CD14-positive monocyte (primary cell): ENCODE data around the gene SELENOO. TPM values are rescaled to one million over a fixed set of nuclear protein-coding genes. Genes with fewer than 3 reads are reported as not detected.

Experiments
- DNase-seq, 3 donors: peaks; one replicate each; pipeline ENCODE4 v3.0.0-alpha.2; 2011 to 2022
- H2AFZ ChIP-seq: 2 replicates; pipeline ENCODE4 v1.6.0; 2012; ENCODE audit warnings: mild to moderate bottlenecking, low read depth, low read length, inconsistent platforms; ENCODE audit not compliant: insufficient read depth, poor library complexity, severe bottlenecking
- H3K27ac ChIP-seq, 2 donors: 1 replicate in 1 of 2; 2 replicates in 1 of 2; pipeline ENCODE4 v1.5.1; 2012 to 2013; ENCODE audit warnings: low read length in 2 of 2, control low read depth in 1 of 2, inconsistent platforms in 1 of 2, low read depth in 1 of 2, mild to moderate bottlenecking in 1 of 2
- H3K27me3 ChIP-seq, 2 donors: one replicate each; pipeline versions ENCODE4 v1.6.0 to v1.6.1; 2011 to 2013; ENCODE audit warnings: low read length in 2 of 2; ENCODE audit not compliant: control insufficient read depth in 2 of 2, insufficient read depth in 2 of 2
- H3K36me3 ChIP-seq, 2 donors: replicated peaks in 1 of 2; 1 replicate in 1 of 2; 2 replicates in 1 of 2; pipeline versions ENCODE4 v1.5.1 to v1.6.1; 2012 to 2013; ENCODE audit warnings: low read length in 2 of 2, control low read depth in 1 of 2, inconsistent platforms in 1 of 2, mild to moderate bottlenecking in 1 of 2; ENCODE audit not compliant: insufficient read depth in 2 of 2, control insufficient read depth in 1 of 2
- H3K4me1 ChIP-seq, 2 donors: 1 replicate in 1 of 2; 2 replicates in 1 of 2; pipeline versions ENCODE4 v1.5.1 to v1.6.1; 2012 to 2013; ENCODE audit warnings: low read length in 2 of 2, control low read depth in 1 of 2, inconsistent platforms in 1 of 2, mild to moderate bottlenecking in 1 of 2, moderate library complexity in 1 of 2; ENCODE audit not compliant: insufficient read depth in 2 of 2, control insufficient read depth in 1 of 2
- H3K4me2 ChIP-seq: replicated peaks from 2 replicates; pipeline ENCODE3; 2012; ENCODE audit warnings: low read length, moderate library complexity, mild to moderate bottlenecking; ENCODE audit not compliant: poor library complexity, severe bottlenecking; ENCODE audit errors: extremely low read depth
- H3K4me3 ChIP-seq, 3 experiments: fragments of 200-600 bp in 1 of 3; sonication (generic) in 1 of 3; replicated peaks in 1 of 3; 1 replicate in 2 of 3; 2 replicates in 1 of 3; pipeline ENCODE4 v1.5.1; 2011 to 2013; ENCODE audit warnings: low read length in 3 of 3, mild to moderate bottlenecking in 3 of 3, control low read depth in 2 of 3, low read depth in 2 of 3, inconsistent platforms in 1 of 3, moderate library complexity in 1 of 3
- H3K79me2 ChIP-seq: 2 replicates; pipeline ENCODE4 v1.6.0; 2012; ENCODE audit warnings: mild to moderate bottlenecking, control low read depth, inconsistent platforms, low read length, moderate library complexity; ENCODE audit not compliant: insufficient read depth
- H3K9ac ChIP-seq: 2 replicates; pipeline ENCODE4 v1.6.0; 2017; ENCODE audit warnings: low read length, mild to moderate bottlenecking; ENCODE audit not compliant: insufficient read depth, poor library complexity, severe bottlenecking
- H3K9me3 ChIP-seq, 2 donors: replicated peaks in 1 of 2; 1 replicate in 1 of 2; 2 replicates in 1 of 2; pipeline versions ENCODE4 v1.5.1 to v1.6.1; 2012 to 2013; ENCODE audit warnings: low read length in 2 of 2, control low read depth in 1 of 2; ENCODE audit not compliant: control insufficient read depth in 1 of 2, insufficient read depth in 1 of 2
- H4K20me1 ChIP-seq: 2 replicates; pipeline ENCODE4 v1.6.0; 2012; ENCODE audit warnings: mild to moderate bottlenecking, low read length, control low read depth, moderate library complexity; ENCODE audit not compliant: insufficient read depth
- H3K27ac Mint-ChIP-seq, 7 donors: one replicate each; pipeline ENCODE4 v1.8.0; 2020; ENCODE audit warnings: mild to moderate bottlenecking in 7 of 7, mixed read lengths in 7 of 7, moderate library complexity in 6 of 7, inconsistent platforms in 2 of 7
- H3K27me3 Mint-ChIP-seq, 3 donors: one replicate each; pipeline ENCODE4 v1.8.0; 2021 to 2022; ENCODE audit warnings: low read depth in 3 of 3, mild to moderate bottlenecking in 3 of 3, mixed read lengths in 3 of 3, moderate library complexity in 3 of 3, inconsistent platforms in 1 of 3
- H3K36me3 Mint-ChIP-seq, 2 donors: one replicate each; pipeline ENCODE4 v1.8.0; 2020; ENCODE audit warnings: mixed read lengths in 2 of 2, inconsistent platforms in 1 of 2, mild to moderate bottlenecking in 1 of 2
- H3K4me1 Mint-ChIP-seq: one replicate; pipeline ENCODE4 v1.8.0; 2020; ENCODE audit warnings: mild to moderate bottlenecking, mixed read lengths
- H3K4me3 Mint-ChIP-seq, 2 donors: one replicate each; pipeline ENCODE4 v1.8.0; 2020; ENCODE audit warnings: mild to moderate bottlenecking in 2 of 2, mixed read lengths in 2 of 2, moderate library complexity in 1 of 2
- H3K9me3 Mint-ChIP-seq, 7 donors: one replicate each; pipeline ENCODE4 v1.8.0; 2020 to 2022; ENCODE audit warnings: mixed read lengths in 7 of 7, mild to moderate bottlenecking in 6 of 7, moderate library complexity in 6 of 7, inconsistent platforms in 2 of 7
- CTCF ChIP-seq: fragments of 200-600 bp; IDR thresholded peaks from one replicate; pipeline ENCODE4 v1.8.0; 2022; ENCODE audit warnings: antibody characterized with exemption, mild to moderate bottlenecking
- WGBS: methylation state at CpG from one replicate; pipeline ENCODE4 v1.1.5; 2013; ENCODE audit warnings: missing lambda C conversion rate; ENCODE audit not compliant: insufficient coverage; 5-methylcytosine and 5-hydroxymethylcytosine counted together
- intact Hi-C, 2 donors: fragments of 100-400 bp; cut with micrococcal nuclease; formaldehyde crosslinking; loops; one replicate each; pipeline versions ENCODE4 v1.15.0 to v1.15.1; 2023
- polyA plus RNA-seq, 3 donors: library from polyadenylated mRNA; depleted of rRNA in 1 of 3; unstranded in 2 of 3; stranded (reverse) in 1 of 3; fragments of 300-500 nt in 2 of 3; fragments of >200 nt in 1 of 3; fragmentation: Illumina TruSeq in 2 of 3; gene quantifications; 1 replicate in 2 of 3; 2 replicates in 1 of 3; pipeline ENCODE4 v1.2.3, GENCODE V29; 2012 to 2021

The SELENOO gene
- polyA plus RNA-seq, 3 donors: 2.7 to 76.9 (median 8.7) TPM

GRCh38 chr22:50178871-50179869 lies 21.6 kb upstream of the SELENOO start:
- Histone ChIP-seq H2AFZ (no peak overlapping the region), H3K9me3 (no peaks in the 10 kb centered on the region), H3K27ac (no peak overlapping the region), H3K36me3 (no peaks in the 10 kb centered on the region), H3K4me2 (no peak overlapping the region), H3K4me1 (peaks cover 7 to 16% of the 10 kb centered on the region in 2 donors), H3K4me3 (no peak overlapping the region), H3K9ac (no peak overlapping the region), H3K79me2 (no peaks in the 10 kb centered on the region), H4K20me1 (no peaks in the 10 kb centered on the region), H3K27me3 (peaks cover 0 to 5% of the 10 kb centered on the region in 2 donors)
- TF ChIP-seq CTCF: no peak
- intact Hi-C loops: no loop called here
- peaks cover 3 to 10% of the 10 kb centered on the region in 2 donors for H3K36me3 Mint-ChIP-seq
- peaks cover 11% of the 10 kb centered on the region for H3K4me1 Mint-ChIP-seq
- 92% methylated on average over 47 of the region's 64 CpGs for WGBS
- DNase-seq: no peak
- no peak overlapping the region for H3K27ac Mint-ChIP-seq
- peaks cover 12 to 31% (median 21%) of the 10 kb centered on the region in 3 donors for H3K27me3 Mint-ChIP-seq
- peak overlapping the region in 1 of 2 donors; percentile 29 for H3K4me3 Mint-ChIP-seq
- peaks cover 0 to 9% (median 7%) of the 10 kb centered on the region in 7 donors for H3K9me3 Mint-ChIP-seq

- Histone ChIP-seq H3K79me2 (peaks cover under 1% of the 10 kb centered on the region), H3K27me3 (peaks cover 0 to 5% of the 10 kb centered on the region in 2 donors), H3K4me1 (peaks cover 15 to 26% of the 10 kb centered on the region in 2 donors), H2AFZ (no peak overlapping the region), H3K27ac (no peak overlapping the region), H3K9ac (no peak overlapping the region), H3K36me3 (no peaks in the 10 kb centered on the region), H4K20me1 (no peaks in the 10 kb centered on the region), H3K4me3 (no peak overlapping the region), H3K4me2 (no peak overlapping the region), H3K9me3 (no peaks in the 10 kb centered on the region)
- H3K4me3 Mint-ChIP-seq: peak overlapping the region in 1 of 2 donors; percentile 29
- no peak for TF ChIP-seq CTCF
- DNase-seq: no peak
- peaks cover 3 to 10% of the 10 kb centered on the region in 2 donors for H3K36me3 Mint-ChIP-seq
- peaks cover 16% of the 10 kb centered on the region for H3K4me1 Mint-ChIP-seq
- H3K9me3 Mint-ChIP-seq: peaks cover 0 to 9% (median 7%) of the 10 kb centered on the region in 7 donors
- WGBS: 52% methylated on average over 32 of the region's 39 CpGs
- peaks cover 12 to 28% (median 23%) of the 10 kb centered on the region in 3 donors for H3K27me3 Mint-ChIP-seq
- peak overlapping the region in 1 of 7 donors; percentile 2 for H3K27ac Mint-ChIP-seq
- intact Hi-C loops: no loop called here
Measured at GRCh38 chr22:50179937-50180726, 20.7 kb upstream of the SELENOO start.
